ENCODE measurements around the gene LRRC26. TPM values are rescaled to one million over a fixed set of nuclear protein-coding genes. Genes with fewer than 3 reads are reported as not detected.

Gene LRRC26
- total RNA-seq, 1 experiment from 2014 or later, result 2.1 TPM

- ChIA-PET POLR2A (interaction anchor here (0.6 to 2.0 kb wide), 2 partner anchors 13 to 15 kb away, joined by 6 to 13 read pairs; partner anchors contain the start of gene TPRN), CTCF (interaction anchor here (0.6 to 3.2 kb wide), 10 partner anchors 11 to 404 kb away, joined by 3 to 24 read pairs (median 6); partner anchors contain the start of genes CYSRT1, RNF224 and TPRN)
- Mint-ChIP-seq H3K4me3 (peak overlapping the region; percentile 91), H3K27ac (peak overlapping the region; percentile 86), H3K27me3 (ENCODE audit: low read depth) (no peaks in the 10 kb centered on the region; the same call in 1 of the 2 replicates), H3K36me3 (peaks cover 6% of the 10 kb centered on the region), H3K4me1 (peaks cover 20% of the 10 kb centered on the region), H3K9me3 (no peaks in the 10 kb centered on the region)
- ATAC-seq, result peak; percentile 4; the same call in 1 of the 2 replicates
- DNase-seq (ENCODE audit: low spot score), result no peak
- TF ChIP-seq CREM (CRISPR knock-in tag; IDR thresholded peaks at IDR 0.05) (no peak), SMAD3 (CRISPR knock-in tag; IDR thresholded peaks at IDR 0.05; ENCODE audit: borderline replicate concordance) (peak; percentile 64)
Observed at GRCh38 chr9:137188086-137188489, 18.2 kb upstream of the LRRC26 start.

- Mint-ChIP-seq H3K4me1 (peaks cover 20% of the 10 kb centered on the region), H3K27me3 (ENCODE audit: low read depth) (no peaks in the 10 kb centered on the region; the same call in 1 of the 2 replicates), H3K27ac (peak overlapping the region; percentile 86), H3K4me3 (peak overlapping the region; percentile 91), H3K36me3 (peaks cover 6% of the 10 kb centered on the region), H3K9me3 (no peaks in the 10 kb centered on the region)
- no peak for ATAC-seq
- TF ChIP-seq E2F1 (CRISPR knock-in tag; IDR thresholded peaks at IDR 0.05) (no peak), NFATC4 (CRISPR knock-in tag; IDR thresholded peaks at IDR 0.05) (no peak), ZNF532 (CRISPR knock-in tag; IDR thresholded peaks at IDR 0.05; ENCODE audit: borderline replicate concordance) (no peak), ZNF232 (CRISPR knock-in tag; IDR thresholded peaks at IDR 0.05) (no peak), PRDM15 (CRISPR knock-in tag; IDR thresholded peaks at IDR 0.05) (no peak), FOXP4 (CRISPR knock-in tag; IDR thresholded peaks at IDR 0.05) (no peak), ZMAT4 (CRISPR knock-in tag; IDR thresholded peaks at IDR 0.05) (no peak), PREB (CRISPR knock-in tag; IDR thresholded peaks at IDR 0.05; ENCODE audit: borderline replicate concordance) (no peak), GRHL2 (CRISPR knock-in tag; IDR thresholded peaks at IDR 0.05; ENCODE audit: insufficient replicate concordance, severe bottlenecking) (no peak), FOXK1 (CRISPR knock-in tag; IDR thresholded peaks at IDR 0.05) (no peak), CBFB (CRISPR knock-in tag; IDR thresholded peaks at IDR 0.05; ENCODE audit: low read depth) (no peak), USF1 (CRISPR knock-in tag; IDR thresholded peaks at IDR 0.05) (no peak), ZSCAN18 (CRISPR knock-in tag; IDR thresholded peaks at IDR 0.05) (no peak), PRRX2 (CRISPR knock-in tag; IDR thresholded peaks at IDR 0.05) (no peak)
- CTCF ChIA-PET, result interaction anchor here (1.0 to 1.8 kb wide), 3 partner anchors 11 to 58 kb away, joined by 3 to 6 read pairs (median 5); no protein-coding TSS in a partner anchor
- DNase-seq (ENCODE audit: low spot score), result no peak
- POLR2A ChIA-PET, result interaction anchor here (0.6 to 2.0 kb wide), 2 partner anchors 13 to 16 kb away, joined by 6 to 13 read pairs; partner anchors contain the start of gene TPRN
Observed at GRCh38 chr9:137187386-137187785, 17.5 kb upstream of the LRRC26 start.
